GM12801 (cell line): ENCODE results near the gene EVI5L.

Source experiments
- CTCF ChIP-seq: IDR thresholded peaks from one replicate; pipeline ENCODE4 v1.5.1; 2011; ENCODE audit warnings: control low read depth; ENCODE audit not compliant: insufficient read length; ENCODE audit errors: extremely low read depth

The EVI5L gene

GRCh38 chr19:7847664-7848063, 17.6 kb downstream of the EVI5L start:
- no peak for TF ChIP-seq CTCF

GRCh38 chr19:7848779-7849457, 18.9 kb downstream of the EVI5L start:
- TF ChIP-seq CTCF = no peak

- no peak for TF ChIP-seq CTCF
These were observed 19.6 kb downstream of the EVI5L start for GRCh38 chr19:7849631-7849999.

- no peak for TF ChIP-seq CTCF
These were observed 20.2 kb downstream of the EVI5L start for GRCh38 chr19:7850000-7850813.

- no peak for TF ChIP-seq CTCF
These were observed 21.1 kb downstream of the EVI5L start for GRCh38 chr19:7850945-7851622.

- TF ChIP-seq CTCF = no peak
These were observed 21.8 kb downstream of the EVI5L start for GRCh38 chr19:7851623-7852500.
